DND-41 (cell line): ENCODE measurements around the gene DEFB121.

Experiments used
- ATAC-seq: fragments of 200-7000 bp; cut with Tn5 transposase; 3 replicates; pipeline ENCODE4 v1.9.1; 2021; ENCODE audit warnings: low read depth; ENCODE audit not compliant: insufficient read depth
- DNase-seq: peaks from one replicate; pipeline ENCODE4 v3.0.0-alpha.2; 2020
- H2AFZ ChIP-seq: 2 replicates; pipeline ENCODE4 v1.6.0; 2012; ENCODE audit warnings: low read depth, low read length
- H3K27ac ChIP-seq: 2 replicates; pipeline ENCODE4 v1.5.1; 2012; ENCODE audit warnings: low read length, inconsistent platforms
- H3K27me3 ChIP-seq: fragments of 200-600 bp; sonication (generic); 2 replicates; pipeline ENCODE4 v1.6.0; 2012; ENCODE audit warnings: low read length, mild to moderate bottlenecking, inconsistent platforms; ENCODE audit not compliant: insufficient read depth, poor library complexity
- H3K36me3 ChIP-seq: 2 replicates; pipeline ENCODE4 v1.5.1; 2012; ENCODE audit warnings: low read length, inconsistent platforms; ENCODE audit not compliant: insufficient read depth
- H3K4me1 ChIP-seq: 2 replicates; pipeline ENCODE4 v1.5.1; 2012; ENCODE audit warnings: mild to moderate bottlenecking, low read length; ENCODE audit not compliant: insufficient read depth
- H3K4me2 ChIP-seq: 2 replicates; pipeline ENCODE4 v1.6.0; 2012; ENCODE audit warnings: mild to moderate bottlenecking, moderate library complexity, low read length, inconsistent platforms; ENCODE audit not compliant: insufficient read depth
- H3K4me3 ChIP-seq, 2 experiments: fragments of 200-600 bp in 1 of 2; shearing (Covaris generic) in 1 of 2; 2 replicates each; pipeline ENCODE4 v1.5.1; 2012 to 2016; ENCODE audit warnings: inconsistent platforms in 2 of 2, low read length in 2 of 2, mild to moderate bottlenecking in 2 of 2, low read depth in 1 of 2, moderate library complexity in 1 of 2
- H3K79me2 ChIP-seq: 2 replicates; pipeline ENCODE4 v1.6.0; 2012; ENCODE audit warnings: low read length, inconsistent platforms; ENCODE audit not compliant: insufficient read depth
- H3K9ac ChIP-seq: 2 replicates; pipeline ENCODE4 v1.6.0; 2012; ENCODE audit warnings: low read depth, mild to moderate bottlenecking, inconsistent platforms, low read length, moderate library complexity
- H3K9me3 ChIP-seq: 2 replicates; pipeline ENCODE4 v1.5.1; 2012; ENCODE audit warnings: low read length, moderate library complexity, mild to moderate bottlenecking, inconsistent platforms; ENCODE audit not compliant: insufficient read depth, severe bottlenecking
- H4K20me1 ChIP-seq: 2 replicates; pipeline ENCODE4 v1.6.0; 2012; ENCODE audit warnings: low read length; ENCODE audit not compliant: insufficient read depth
- EZH2 ChIP-seq: IDR thresholded peaks from 3 replicates; pipeline ENCODE4 v1.6.1; 2012; ENCODE audit warnings: borderline replicate concordance, low read depth, mild to moderate bottlenecking, moderate library complexity, low read length, inconsistent platforms; ENCODE audit not compliant: severe bottlenecking
- TF ChIP-seq, protein P1 (sequence below): IDR thresholded peaks from 2 replicates; pipeline ENCODE4 v1.5.1; 2012; ENCODE audit warnings: borderline replicate concordance, low read length, moderate library complexity, mild to moderate bottlenecking; ENCODE audit not compliant: poor library complexity, severe bottlenecking; ENCODE audit errors: extremely low read depth

DEFB121 gene, protein sequence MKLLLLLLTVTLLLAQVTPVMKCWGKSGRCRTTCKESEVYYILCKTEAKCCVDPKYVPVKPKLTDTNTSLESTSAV

DNA sequence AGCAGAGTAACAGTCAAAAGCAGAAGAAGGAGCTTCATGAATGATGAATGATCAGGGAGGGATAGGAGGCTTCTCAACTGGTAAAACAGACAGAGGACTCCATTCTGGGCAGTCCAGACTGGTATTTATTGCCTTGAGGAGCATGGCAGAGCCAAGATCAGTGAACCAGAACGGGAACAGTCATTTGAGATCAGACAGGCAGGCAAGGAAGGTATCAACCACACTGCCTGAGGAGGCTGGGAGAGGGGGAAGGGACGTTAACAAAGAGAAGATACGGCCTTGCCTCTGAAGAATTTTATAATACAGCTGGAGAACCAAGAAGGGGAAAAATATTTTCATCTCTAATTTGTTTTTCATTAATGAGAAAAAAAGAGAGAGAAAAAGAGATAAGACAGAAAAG is at the start of gene DEFB121:
Gene DEFB121 (minus strand): TSS at position 101 of the 400 bp plus-strand sequence. CDS start 63 bp downstream, at position 38.
- Histone ChIP-seq H3K9ac (no peak within 1 kb of the TSS), H3K4me3 (no peak within 1 kb of the TSS), H3K79me2 (no peaks in the 10 kb centered on the region), H4K20me1 (no peaks in the 10 kb centered on the region), H3K27me3 (peaks cover 2% of the 10 kb centered on the region), H3K4me2 (no peak within 1 kb of the TSS), H2AFZ (no peak within 1 kb of the TSS), H3K36me3 (no peaks in the 10 kb centered on the region), H3K9me3 (no peaks in the 10 kb centered on the region), H3K27ac (no peak within 1 kb of the TSS), H3K4me1 (no peaks in the 10 kb centered on the region)
- TF ChIP-seq, protein P1, sequence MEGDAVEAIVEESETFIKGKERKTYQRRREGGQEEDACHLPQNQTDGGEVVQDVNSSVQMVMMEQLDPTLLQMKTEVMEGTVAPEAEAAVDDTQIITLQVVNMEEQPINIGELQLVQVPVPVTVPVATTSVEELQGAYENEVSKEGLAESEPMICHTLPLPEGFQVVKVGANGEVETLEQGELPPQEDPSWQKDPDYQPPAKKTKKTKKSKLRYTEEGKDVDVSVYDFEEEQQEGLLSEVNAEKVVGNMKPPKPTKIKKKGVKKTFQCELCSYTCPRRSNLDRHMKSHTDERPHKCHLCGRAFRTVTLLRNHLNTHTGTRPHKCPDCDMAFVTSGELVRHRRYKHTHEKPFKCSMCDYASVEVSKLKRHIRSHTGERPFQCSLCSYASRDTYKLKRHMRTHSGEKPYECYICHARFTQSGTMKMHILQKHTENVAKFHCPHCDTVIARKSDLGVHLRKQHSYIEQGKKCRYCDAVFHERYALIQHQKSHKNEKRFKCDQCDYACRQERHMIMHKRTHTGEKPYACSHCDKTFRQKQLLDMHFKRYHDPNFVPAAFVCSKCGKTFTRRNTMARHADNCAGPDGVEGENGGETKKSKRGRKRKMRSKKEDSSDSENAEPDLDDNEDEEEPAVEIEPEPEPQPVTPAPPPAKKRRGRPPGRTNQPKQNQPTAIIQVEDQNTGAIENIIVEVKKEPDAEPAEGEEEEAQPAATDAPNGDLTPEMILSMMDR = no peak
- TF ChIP-seq EZH2 = no peak
- DNase-seq (no peak), ATAC-seq (no peak)

DNA sequence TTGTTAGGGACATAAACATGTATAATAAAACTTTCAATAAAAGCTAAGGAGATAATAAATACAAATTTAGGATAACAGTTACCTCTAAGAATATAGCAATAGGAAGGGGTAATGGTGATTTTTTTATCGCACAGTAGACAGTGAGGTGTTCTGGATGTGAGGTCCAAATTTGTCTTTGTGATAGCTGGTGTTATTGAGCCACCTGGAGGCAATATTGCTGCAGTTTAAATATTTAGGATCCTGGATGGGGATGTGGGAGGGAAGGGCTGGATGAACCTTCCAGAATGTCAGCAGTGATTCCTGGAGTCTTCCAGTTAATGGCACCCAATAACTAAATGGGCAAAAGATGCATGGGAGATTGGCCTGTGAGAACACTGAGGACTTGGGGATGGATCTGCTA is 48.3 kb upstream of the DEFB121 start:
- H3K4me3 ChIP-seq = no peak overlapping the region
- no peak overlapping the region for H3K9ac ChIP-seq
- H4K20me1 ChIP-seq = no peaks in the 10 kb centered on the region
- TF ChIP-seq EZH2 = no peak
- TF ChIP-seq, protein P1 = no peak
- DNase-seq (no peak), ATAC-seq (no peak)
- no peak overlapping the region for H2AFZ ChIP-seq
- H3K27ac ChIP-seq = no peak overlapping the region
- H3K9me3 ChIP-seq = no peaks in the 10 kb centered on the region
- H3K79me2 ChIP-seq = no peaks in the 10 kb centered on the region
- no peak overlapping the region for H3K4me2 ChIP-seq
- H3K27me3 ChIP-seq = peaks cover 3% of the 10 kb centered on the region
- no peaks in the 10 kb centered on the region for H3K4me1 ChIP-seq
- no peaks in the 10 kb centered on the region for H3K36me3 ChIP-seq

DNA sequence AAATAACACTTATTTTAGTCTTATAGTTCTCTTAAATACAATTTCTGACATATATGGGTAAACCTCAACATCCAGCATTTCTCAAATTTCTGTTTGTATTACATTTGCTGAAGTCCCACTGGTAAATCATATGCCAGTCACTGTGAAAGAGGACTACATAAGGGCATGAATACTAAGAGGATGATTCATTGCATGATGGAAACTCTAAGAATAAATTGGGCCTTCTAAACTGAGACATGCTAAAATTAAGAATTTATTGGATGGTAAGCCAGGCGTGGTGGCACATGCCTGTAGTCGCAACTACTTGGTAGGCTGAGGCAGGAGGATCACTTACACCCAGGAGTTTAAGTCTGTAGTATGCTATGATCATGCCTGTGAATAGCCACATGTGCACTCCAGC is 46.6 kb upstream of the DEFB121 start:
- Histone ChIP-seq H2AFZ (no peak overlapping the region), H3K4me2 (no peak overlapping the region), H3K4me3 (no peak overlapping the region), H3K9me3 (no peaks in the 10 kb centered on the region), H3K79me2 (no peaks in the 10 kb centered on the region), H3K36me3 (no peaks in the 10 kb centered on the region), H3K27me3 (no peaks in the 10 kb centered on the region), H4K20me1 (no peaks in the 10 kb centered on the region), H3K9ac (no peak overlapping the region), H3K27ac (no peak overlapping the region), H3K4me1 (no peaks in the 10 kb centered on the region)
- DNase-seq = no peak
- TF ChIP-seq, protein P1 = no peak
- no peak for TF ChIP-seq EZH2
- no peak for ATAC-seq
